CD4-positive, alpha-beta T cell treated with Interleukin-12 subunit alpha and Interleukin-12 subunit beta, for 1 hour (primary cell): Measurements from ENCODE around the gene FAM83C.
A peak's percentile ranks its signal among the peaks of the same experiment; 100 is the strongest.
"Not testable (repeated sequence)": the region's sequence is repeated elsewhere in the genome, so short reads cannot be mapped to it uniquely, and the experiment has no call there.

Source experiments
- DNase-seq: peaks from one replicate; pipeline ENCODE4 v3.0.0-alpha.2; 2020

The FAM83C gene

GRCh38 chr20:35317416-35318210, 25.4 kb upstream of the FAM83C start:
- no peak for DNase-seq

GRCh38 chr20:35316086-35316485, 23.9 kb upstream of the FAM83C start:
- no peak for DNase-seq

GRCh38 chr20:35315632-35316020, 23.4 kb upstream of the FAM83C start:
- DNase-seq = not testable (repeated sequence)

- no peak for DNase-seq
These were observed 22.8 kb upstream of the FAM83C start for GRCh38 chr20:35314816-35315631.

GRCh38 chr20:35312318-35312717, 20.1 kb upstream of the FAM83C start:
- DNase-seq = no peak

GRCh38 chr20:35311822-35312221, 19.6 kb upstream of the FAM83C start:
- no peak for DNase-seq

GRCh38 chr20:35311409-35311808, 19.2 kb upstream of the FAM83C start:
- DNase-seq = no peak

- DNase-seq = no peak
These were observed 15.7 kb upstream of the FAM83C start for GRCh38 chr20:35307666-35308653.

GRCh38 chr20:35306931-35307517, 14.8 kb upstream of the FAM83C start:
- DNase-seq = no peak

- DNase-seq = no peak
These were observed 13.7 kb upstream of the FAM83C start for GRCh38 chr20:35305682-35306556.

GRCh38 chr20:35304956-35305355, 12.7 kb upstream of the FAM83C start:
- no peak for DNase-seq

- DNase-seq = peak; percentile 88
These were observed 11.7 kb upstream of the FAM83C start for GRCh38 chr20:35303735-35304491.

GRCh38 chr20:35303382-35303734, 11.1 kb upstream of the FAM83C start:
- DNase-seq = no peak

GRCh38 chr20:35302421-35303335, 10.5 kb upstream of the FAM83C start:
- no peak for DNase-seq

- DNase-seq = no peak
These were observed 9.2 kb upstream of the FAM83C start for GRCh38 chr20:35301426-35301825.

GRCh38 chr20:35300469-35301262, 8.4 kb upstream of the FAM83C start:
- no peak for DNase-seq

- DNase-seq = no peak
These were observed 7.6 kb upstream of the FAM83C start for GRCh38 chr20:35299780-35300179.

- no peak for DNase-seq
These were observed 6.0 kb upstream of the FAM83C start for GRCh38 chr20:35298264-35298663.

GRCh38 chr20:35297740-35298139, 5.5 kb upstream of the FAM83C start:
- no peak for DNase-seq
